WERI-Rb-1 (cell line): Measurements from ENCODE around the gene CLTC.

Experiments used
- DNase-seq: peaks from one replicate; pipeline ENCODE4 v3.0.0-alpha.2; 2020
- H3K27ac ChIP-seq: fragments of 250-450 bp; sonication (Bioruptor Pico); 2 replicates; pipeline ENCODE4 v1.5.1; 2020; ENCODE audit warnings: mild to moderate bottlenecking, moderate library complexity
- H3K27me3 ChIP-seq: fragments of 250-450 bp; sonication (Bioruptor Pico); 2 replicates; pipeline ENCODE4 v1.5.1; 2021; ENCODE audit warnings: mild to moderate bottlenecking, low read depth, moderate library complexity; ENCODE audit not compliant: insufficient read depth, severe bottlenecking
- H3K36me3 ChIP-seq: fragments of 250-450 bp; sonication (Bioruptor Pico); 2 replicates; pipeline ENCODE4 v1.5.1; 2020; ENCODE audit warnings: mild to moderate bottlenecking, moderate library complexity
- H3K4me3 ChIP-seq: 2 replicates; pipeline ENCODE4 v1.5.1; 2011; ENCODE audit warnings: low read depth, mild to moderate bottlenecking, control low read depth, low read length
- H3K9me3 ChIP-seq: fragments of 250-450 bp; sonication (Bioruptor Pico); 2 replicates; pipeline ENCODE4 v1.5.1; 2021; ENCODE audit warnings: mild to moderate bottlenecking, moderate library complexity; ENCODE audit not compliant: severe bottlenecking
- TF ChIP-seq, protein P1 (sequence below): IDR thresholded peaks from 2 replicates; pipeline ENCODE4 v1.5.1; 2011; ENCODE audit warnings: low read depth, mild to moderate bottlenecking, control low read depth, inconsistent platforms, low read length

The CLTC gene

DNA sequence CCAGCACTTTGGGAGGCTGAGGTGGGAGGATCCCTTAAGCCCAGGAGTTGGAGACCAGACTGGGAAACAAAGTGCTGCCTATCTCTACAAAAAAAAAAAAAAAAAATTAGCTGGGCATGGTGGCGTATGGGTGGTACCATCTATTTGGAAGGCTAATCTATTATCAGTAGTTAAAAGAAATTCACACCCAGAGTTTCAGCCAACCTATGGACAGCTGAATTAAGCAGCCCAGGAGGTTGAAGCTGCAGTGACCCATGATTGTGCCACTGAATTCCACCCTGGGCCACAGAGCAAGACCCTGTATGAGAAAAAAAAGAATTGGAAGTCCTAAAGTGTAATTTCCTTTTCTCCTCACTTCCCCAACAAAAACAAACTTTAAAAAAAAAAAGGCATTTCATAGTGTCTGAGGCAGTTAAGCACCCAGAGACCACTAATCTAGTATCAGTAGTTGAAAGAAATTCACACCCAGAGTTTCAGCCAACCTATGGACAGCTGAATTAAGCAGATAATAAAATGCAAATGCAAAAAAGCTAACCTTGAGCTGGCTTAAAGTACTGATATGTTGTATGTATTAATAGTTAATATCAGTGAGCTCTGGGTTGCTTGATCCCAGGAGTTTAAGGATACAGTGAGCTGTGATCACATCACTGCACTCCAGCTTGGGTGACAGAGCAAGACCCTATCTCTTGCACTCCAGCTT, 18.1 kb downstream of the CLTC start:
- TF ChIP-seq, protein P1, sequence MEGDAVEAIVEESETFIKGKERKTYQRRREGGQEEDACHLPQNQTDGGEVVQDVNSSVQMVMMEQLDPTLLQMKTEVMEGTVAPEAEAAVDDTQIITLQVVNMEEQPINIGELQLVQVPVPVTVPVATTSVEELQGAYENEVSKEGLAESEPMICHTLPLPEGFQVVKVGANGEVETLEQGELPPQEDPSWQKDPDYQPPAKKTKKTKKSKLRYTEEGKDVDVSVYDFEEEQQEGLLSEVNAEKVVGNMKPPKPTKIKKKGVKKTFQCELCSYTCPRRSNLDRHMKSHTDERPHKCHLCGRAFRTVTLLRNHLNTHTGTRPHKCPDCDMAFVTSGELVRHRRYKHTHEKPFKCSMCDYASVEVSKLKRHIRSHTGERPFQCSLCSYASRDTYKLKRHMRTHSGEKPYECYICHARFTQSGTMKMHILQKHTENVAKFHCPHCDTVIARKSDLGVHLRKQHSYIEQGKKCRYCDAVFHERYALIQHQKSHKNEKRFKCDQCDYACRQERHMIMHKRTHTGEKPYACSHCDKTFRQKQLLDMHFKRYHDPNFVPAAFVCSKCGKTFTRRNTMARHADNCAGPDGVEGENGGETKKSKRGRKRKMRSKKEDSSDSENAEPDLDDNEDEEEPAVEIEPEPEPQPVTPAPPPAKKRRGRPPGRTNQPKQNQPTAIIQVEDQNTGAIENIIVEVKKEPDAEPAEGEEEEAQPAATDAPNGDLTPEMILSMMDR, result no peak
- Histone ChIP-seq H3K4me3 (no peak overlapping the region), H3K27ac (no peak overlapping the region), H3K9me3 (no peaks in the 10 kb centered on the region), H3K36me3 (no peaks in the 10 kb centered on the region), H3K27me3 (no peaks in the 10 kb centered on the region)
- DNase-seq, result no peak

DNA sequence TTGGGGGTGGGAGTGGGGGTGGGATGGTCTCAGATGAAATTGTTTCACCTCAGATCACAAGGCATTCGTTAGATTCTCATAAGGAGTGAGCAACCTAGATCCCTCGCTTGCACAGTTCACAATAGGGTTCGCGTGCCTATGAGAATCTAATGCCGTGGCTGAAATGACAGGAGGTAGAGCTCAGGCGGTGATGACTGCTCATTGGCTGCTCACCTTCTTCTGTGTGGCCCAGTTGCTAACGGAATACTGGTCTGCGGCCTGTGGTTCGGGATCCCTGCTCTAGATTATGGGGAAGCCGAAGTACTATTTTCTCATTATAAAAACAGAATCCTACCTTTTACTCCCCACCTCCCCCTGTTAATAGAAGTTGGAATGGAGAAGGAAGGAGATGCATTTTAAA, 18.9 kb downstream of the CLTC start:
- no peak for DNase-seq
- Histone ChIP-seq H3K36me3 (peaks cover 4% of the 10 kb centered on the region; the same call in 1 of the 2 replicates), H3K9me3 (no peaks in the 10 kb centered on the region), H3K27me3 (no peaks in the 10 kb centered on the region), H3K27ac (no peak overlapping the region), H3K4me3 (no peak overlapping the region)
- TF ChIP-seq, protein P1, result no peak

- peaks cover 37% of the 10 kb centered on the region for H3K36me3 ChIP-seq
- no peaks in the 10 kb centered on the region for H3K9me3 ChIP-seq
- DNase-seq, result no peak
- H3K4me3 ChIP-seq, result no peak overlapping the region
- TF ChIP-seq, protein P1, result no peak
- no peak overlapping the region for H3K27ac ChIP-seq
- H3K27me3 ChIP-seq, result no peaks in the 10 kb centered on the region
Observed at GRCh38 chr17:59641799-59642484, 22.2 kb downstream of the CLTC start.

DNA sequence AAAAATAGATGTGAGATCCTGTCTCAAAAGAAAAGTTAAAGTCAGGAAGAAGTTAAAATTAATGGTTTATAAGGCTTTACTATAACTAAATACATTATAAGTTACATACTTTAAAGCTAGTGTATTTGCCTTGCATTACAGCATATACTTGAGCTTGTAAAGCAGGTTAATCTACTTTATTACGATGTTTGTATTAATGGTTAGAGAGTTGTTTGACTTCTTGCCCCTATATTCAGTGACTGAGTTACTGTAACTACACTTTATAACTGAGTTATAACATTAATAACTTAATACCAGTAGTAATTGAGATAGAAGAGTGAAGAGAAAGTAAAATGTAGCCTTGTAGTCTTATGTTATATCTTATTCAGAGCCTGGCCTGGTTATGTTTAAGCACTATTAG, 22.9 kb downstream of the CLTC start:
- Histone ChIP-seq H3K9me3 (no peaks in the 10 kb centered on the region), H3K27me3 (no peaks in the 10 kb centered on the region), H3K4me3 (no peak overlapping the region), H3K36me3 (peaks cover 44% of the 10 kb centered on the region), H3K27ac (no peak overlapping the region)
- no peak for DNase-seq
- TF ChIP-seq, protein P1, result no peak

DNA sequence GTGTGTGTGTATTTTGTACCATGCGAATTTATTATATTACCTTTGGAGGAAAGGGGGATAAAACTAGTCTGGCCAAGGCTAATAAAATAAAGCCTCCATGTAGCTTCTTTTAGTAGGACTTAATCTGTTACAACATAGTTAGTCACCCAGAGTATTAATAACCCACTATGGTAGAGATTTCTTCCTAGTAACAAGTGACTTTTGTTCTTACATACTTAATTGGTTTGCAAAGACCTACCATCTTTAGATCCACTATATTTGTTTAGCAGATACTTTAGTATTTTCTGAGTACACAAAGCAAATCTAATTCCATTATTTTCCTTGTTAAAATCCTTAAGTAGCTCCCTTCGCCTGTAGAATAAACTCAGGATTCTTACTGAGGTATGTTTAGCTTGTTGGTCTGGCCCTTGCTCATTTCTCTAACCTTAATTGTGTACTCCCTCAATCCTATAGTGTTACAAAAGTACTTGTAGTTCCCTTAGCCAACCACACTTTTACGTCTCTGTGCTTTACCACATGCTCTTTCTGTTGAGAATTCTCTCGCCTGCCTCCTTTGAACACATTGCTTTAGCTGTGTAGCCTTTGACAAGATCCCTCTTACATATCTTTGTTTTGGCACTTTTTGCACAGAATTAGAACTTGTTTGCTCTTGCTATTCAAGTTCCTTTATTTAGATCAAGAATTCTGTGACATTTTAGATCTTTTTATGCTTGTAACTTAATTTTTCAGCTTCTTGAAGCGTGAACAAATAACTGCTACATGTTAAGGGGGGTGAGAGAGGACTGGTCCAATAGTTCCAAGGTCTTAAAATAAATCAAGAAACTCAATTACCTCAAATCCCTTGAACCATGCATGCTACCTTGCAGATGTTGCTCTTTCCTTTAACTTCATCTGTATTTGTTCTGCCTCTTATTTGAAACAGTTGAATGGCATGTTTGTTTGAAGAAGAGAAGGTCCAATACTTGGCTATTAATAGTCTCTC, 23.8 kb downstream of the CLTC start:
- DNase-seq, result no peak
- no peaks in the 10 kb centered on the region for H3K9me3 ChIP-seq
- no peak overlapping the region for H3K27ac ChIP-seq
- no peaks in the 10 kb centered on the region for H3K27me3 ChIP-seq
- H3K4me3 ChIP-seq, result no peak overlapping the region
- H3K36me3 ChIP-seq, result peaks cover 53% of the 10 kb centered on the region
- TF ChIP-seq, protein P1, result no peak
